IMR-90 (cell line): ENCODE data around the gene PCK1. TPM values are rescaled to one million over a fixed set of nuclear protein-coding genes. Genes with fewer than 3 reads are reported as not detected.

Experiments
- ATAC-seq: fragments of 200-7000 bp; cut with Tn5 transposase; 2 replicates; pipeline ENCODE4 v1.9.1; 2020; ENCODE audit warnings: low read depth, mild to moderate bottlenecking, moderate library complexity
- BruUV-seq: library from RNA; stranded (reverse); fragments of 400-500 nt; replicated peaks from 2 replicates; lab custom pipeline; 2021; lab: Mats Ljungman, UMichigan
- CTCF ChIA-PET: fragments of 300-600 bp; formaldehyde crosslinking; extraction: SDS; loops from one replicate; lab custom pipeline; 2021; ENCODE audit warnings: antibody characterized with exemption; lab: Yijun Ruan, JAX
- POLR2A ChIA-PET: fragments of 300-600 bp; sonication (Branson Sonifier 250); formaldehyde crosslinking; loops from one replicate; lab custom pipeline; 2022; ENCODE audit warnings: antibody characterized with exemption; ENCODE audit not compliant: unreplicated experiment; lab: Charles Lee
- DNase-seq: peaks from one replicate; pipeline ENCODE4 v3.0.0; 2013
- H2AFZ ChIP-seq: replicated peaks from 2 replicates; pipeline ENCODE3; 2013; ENCODE audit warnings: low read length, mild to moderate bottlenecking; ENCODE audit not compliant: poor library complexity
- H2AK5ac ChIP-seq: 2 replicates; pipeline ENCODE4 v1.6.1; 2013; ENCODE audit warnings: low read depth, low read length, inconsistent platforms
- H2AK9ac ChIP-seq: replicated peaks from 2 replicates; pipeline ENCODE3; 2013; ENCODE audit warnings: mild to moderate bottlenecking, low read depth, low read length, moderate library complexity; ENCODE audit not compliant: poor library complexity
- H2BK120ac ChIP-seq: 2 replicates; pipeline ENCODE4 v1.6.1; 2013; ENCODE audit warnings: low read depth, low read length, inconsistent platforms
- H2BK15ac ChIP-seq: 3 replicates; pipeline ENCODE4 v1.6.1; 2013; ENCODE audit warnings: low read depth, low read length, inconsistent platforms
- H2BK20ac ChIP-seq: 2 replicates; pipeline ENCODE4 v1.6.1; 2013; ENCODE audit warnings: low read depth, mild to moderate bottlenecking, inconsistent platforms, low read length, moderate library complexity
- H2BK5ac ChIP-seq: 2 replicates; pipeline ENCODE4 v1.6.1; 2013; ENCODE audit warnings: mild to moderate bottlenecking, low read depth, low read length, inconsistent platforms; ENCODE audit not compliant: poor library complexity, severe bottlenecking
- H3K14ac ChIP-seq: replicated peaks from 2 replicates; pipeline ENCODE4 v1.6.1; 2013; ENCODE audit warnings: low read depth, low read length, inconsistent platforms
- H3K18ac ChIP-seq: 2 replicates; pipeline ENCODE4 v1.6.1; 2013; ENCODE audit warnings: low read depth, low read length, control low read depth
- H3K23ac ChIP-seq: 2 replicates; pipeline ENCODE4 v1.6.1; 2013; ENCODE audit warnings: low read depth, low read length, inconsistent platforms
- H3K27ac ChIP-seq: 2 replicates; pipeline ENCODE4 v1.5.1; 2013; ENCODE audit warnings: mild to moderate bottlenecking, control low read depth, low read length; ENCODE audit not compliant: insufficient read depth
- H3K27me3 ChIP-seq: 2 replicates; pipeline ENCODE4 v1.6.1; 2013; ENCODE audit warnings: low read length; ENCODE audit not compliant: control insufficient read depth, insufficient read depth
- H3K36me3 ChIP-seq: 2 replicates; pipeline ENCODE4 v1.6.1; 2013; ENCODE audit warnings: low read length, mixed read lengths; ENCODE audit not compliant: control insufficient read depth, insufficient read depth
- H3K4ac ChIP-seq: 2 replicates; pipeline ENCODE4 v1.6.1; 2013; ENCODE audit warnings: low read depth, low read length, inconsistent platforms
- H3K4me1 ChIP-seq: 2 replicates; pipeline ENCODE4 v1.6.1; 2013; ENCODE audit warnings: low read length, mixed read lengths; ENCODE audit not compliant: control insufficient read depth, insufficient read depth
- H3K4me2 ChIP-seq: 2 replicates; pipeline ENCODE4 v1.6.1; 2013; ENCODE audit warnings: low read depth, mild to moderate bottlenecking, control low read depth, low read length, moderate library complexity
- H3K4me3 ChIP-seq: 2 replicates; pipeline ENCODE4 v1.5.1; 2013; ENCODE audit warnings: low read depth, mild to moderate bottlenecking, control low read depth, low read length, moderate library complexity; ENCODE audit not compliant: insufficient read depth
- H3K56ac ChIP-seq: 2 replicates; pipeline ENCODE4 v1.6.1; 2013; ENCODE audit warnings: low read length, inconsistent platforms; ENCODE audit not compliant: insufficient read depth; ENCODE audit errors: extremely low read depth
- H3K79me1 ChIP-seq, 2 experiments: 2 replicates each; pipeline ENCODE4 v1.6.1; 2013; ENCODE audit warnings: low read length in 2 of 2, inconsistent platforms in 1 of 2, low read depth in 1 of 2
- H3K9ac ChIP-seq: 2 replicates; pipeline ENCODE4 v1.6.1; 2013; ENCODE audit warnings: low read depth, low read length, control low read depth
- H3K9me1 ChIP-seq: 2 replicates; pipeline ENCODE4 v1.6.1; 2013; ENCODE audit warnings: low read length, inconsistent platforms; ENCODE audit not compliant: insufficient read depth
- H3K9me3 ChIP-seq: 2 replicates; pipeline ENCODE4 v1.6.1; 2013; ENCODE audit warnings: low read length; ENCODE audit not compliant: control insufficient read depth, insufficient read depth
- H4K20me1 ChIP-seq: 2 replicates; pipeline ENCODE4 v1.6.1; 2013; ENCODE audit warnings: low read length, inconsistent platforms; ENCODE audit not compliant: insufficient read depth
- H4K5ac ChIP-seq: 2 replicates; pipeline ENCODE4 v1.6.1; 2013; ENCODE audit warnings: mild to moderate bottlenecking, low read depth, low read length, control low read depth
- H4K8ac ChIP-seq, 2 experiments: 2 replicates each; pipeline ENCODE4 v1.6.1; 2013; ENCODE audit warnings: low read depth in 2 of 2, low read length in 2 of 2, control low read depth in 1 of 2, inconsistent platforms in 1 of 2
- H4K91ac ChIP-seq: 2 replicates; pipeline ENCODE4 v1.6.1; 2013; ENCODE audit warnings: low read depth, low read length, inconsistent platforms; ENCODE audit not compliant: insufficient read depth
- BHLHE40 ChIP-seq: fragments of 150-350 bp; IDR thresholded peaks from 2 replicates; pipeline ENCODE4 v1.6.1; 2016; ENCODE audit warnings: mild to moderate bottlenecking, low read depth, low read length
- CEBPB ChIP-seq: IDR thresholded peaks from 2 replicates; pipeline ENCODE4 v1.6.1; 2012; ENCODE audit warnings: low read depth, low read length, improper control_type of control experiment
- CHD1 ChIP-seq: IDR thresholded peaks from 2 replicates; pipeline ENCODE4 v1.6.1; 2012; ENCODE audit warnings: low read depth, low read length, improper control_type of control experiment
- FOS ChIP-seq: fragments of 150-350 bp; IDR thresholded peaks from 2 replicates; pipeline ENCODE4 v1.6.1; 2016; ENCODE audit warnings: low read depth, low read length
- MAFK ChIP-seq: IDR thresholded peaks from 2 replicates; pipeline ENCODE4 v1.6.1; 2012; ENCODE audit warnings: low read depth, low read length, improper control_type of control experiment
- MAZ ChIP-seq: IDR thresholded peaks from 2 replicates; pipeline ENCODE4 v1.6.1; 2012; ENCODE audit warnings: low read depth, mild to moderate bottlenecking, low read length, improper control_type of control experiment, moderate library complexity, borderline replicate concordance
- MXI1 ChIP-seq: IDR thresholded peaks from 2 replicates; pipeline ENCODE4 v1.6.1; 2012; ENCODE audit warnings: low read depth, mild to moderate bottlenecking, low read length, moderate library complexity, borderline replicate concordance
- NFE2L2 ChIP-seq: fragments of 150-350 bp; IDR thresholded peaks from 2 replicates; pipeline ENCODE4 v1.6.1; 2016; ENCODE audit warnings: low read depth, mild to moderate bottlenecking, low read length
- POLR2A ChIP-seq: IDR thresholded peaks from 2 replicates; pipeline ENCODE4 v1.6.1; 2012; ENCODE audit warnings: mild to moderate bottlenecking, low read depth, low read length
- RAD21 ChIP-seq: IDR thresholded peaks from 2 replicates; pipeline ENCODE4 v1.6.1; 2012; ENCODE audit warnings: low read length, improper control_type of control experiment
- RCOR1 ChIP-seq: IDR thresholded peaks from 2 replicates; pipeline ENCODE4 v1.6.1; 2012; ENCODE audit warnings: mild to moderate bottlenecking, low read length, improper control_type of control experiment; ENCODE audit not compliant: insufficient replicate concordance
- RFX5 ChIP-seq: IDR thresholded peaks from 2 replicates; pipeline ENCODE4 v1.8.0; 2012; ENCODE audit warnings: low read depth, mild to moderate bottlenecking, low read length, moderate library complexity
- SMC3 ChIP-seq: fragments of 150-350 bp; IDR thresholded peaks from 2 replicates; pipeline ENCODE4 v1.6.1; 2016; ENCODE audit warnings: low read depth, mild to moderate bottlenecking, antibody characterized with exemption, low read length, moderate library complexity
- WGBS, 2 experiments: methylation state at CpG; one replicate each; pipeline versions ENCODE4 v1.1.5 to v1.1.7; 2013; ENCODE audit warnings: missing lambda C conversion rate in 2 of 2; ENCODE audit not compliant: insufficient read length in 1 of 2; ENCODE audit errors: extremely low coverage in 2 of 2; 5-methylcytosine and 5-hydroxymethylcytosine counted together
- dilution Hi-C: fragments of 300-500 bp; cut with HindIII; formaldehyde crosslinking; loops from one replicate; pipeline ENCODE4 v1.14.3; 2018; ENCODE audit warnings: low sequenced_read_pairs; ENCODE audit not compliant: unreplicated experiment
- in situ Hi-C: fragments of 300-500 bp; cut with MboI; formaldehyde crosslinking; loops from 3 replicates; pipeline ENCODE4 v1.14.3; 2019; ENCODE audit warnings: low sequenced_read_pairs, inconsistent platforms, mixed read lengths
- intact Hi-C: fragments of 100-400 bp; cut with micrococcal nuclease; formaldehyde crosslinking; loops from 2 replicates; pipeline ENCODE4 v1.10.0; 2022
- polyA plus RNA-seq, 3 experiments: library from polyadenylated mRNA; depleted of rRNA; stranded (reverse); fragments of >200 nt; gene quantifications; 2 replicates each; pipeline ENCODE4 v1.2.3, GENCODE V29; 2012; ENCODE audit warnings: low replicate concordance in 1 of 3
- total RNA-seq: library from RNA; depleted of rRNA; stranded (reverse); fragments of >200 nt; gene quantifications from 2 replicates; pipeline ENCODE4 v1.2.3, GENCODE V29; 2012
- TF ChIP-seq, protein P1 (sequence below): conservative IDR thresholded peaks from 2 replicates; pipeline ENCODE4 v1.5.1; 2012; ENCODE audit warnings: mild to moderate bottlenecking, low read depth, low read length, improper control_type of control experiment
- TF ChIP-seq, protein P2 (sequence below): fragments of 150-350 bp; IDR thresholded peaks from 2 replicates; pipeline ENCODE4 v1.6.1; 2016; ENCODE audit warnings: low read depth, mild to moderate bottlenecking, low read length, moderate library complexity, borderline replicate concordance
- TF ChIP-seq, protein P3 (sequence below): fragments of 150-350 bp; IDR thresholded peaks from 2 replicates; pipeline ENCODE4 v1.6.1; 2017; ENCODE audit warnings: mild to moderate bottlenecking, antibody characterized with exemption, low read length, low read depth

PCK1 gene
- total and polyA plus RNA-seq, 2 of the 4 experiments (the other 2 are of a cell fraction) = not detected

DNA sequence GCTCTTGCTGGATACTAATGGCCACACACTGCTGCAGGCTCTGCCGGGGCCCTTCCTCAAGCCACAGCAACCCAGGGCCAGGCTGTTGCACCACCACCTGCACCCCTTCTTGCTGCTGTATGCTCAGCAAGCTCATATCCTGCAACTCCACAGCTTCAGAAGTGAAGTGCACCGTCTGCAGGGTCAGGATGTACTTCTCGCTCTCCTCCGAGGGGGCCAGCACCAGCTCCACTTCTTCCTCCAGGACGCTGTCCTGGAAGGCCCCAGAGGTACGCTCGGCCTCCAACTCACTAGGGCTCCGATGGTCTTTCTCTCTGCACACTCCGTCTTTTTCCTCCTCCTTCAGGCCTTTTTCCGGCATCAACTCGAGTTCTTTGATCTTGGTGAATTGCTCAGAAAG, 37.1 kb upstream of the PCK1 start:
- POLR2A ChIA-PET = no interaction called here
- ATAC-seq = no peak

More for the DNA sequence above, 37.1 kb upstream of the PCK1 start:
- Histone ChIP-seq H3K4ac (no peak overlapping the region), H2BK20ac (no peak overlapping the region), H3K23ac (no peak overlapping the region), H2AFZ (no peak overlapping the region), H3K27me3 (peaks cover 10% of the 10 kb centered on the region), H4K20me1 (no peaks in the 10 kb centered on the region), H4K5ac (no peak overlapping the region), H2AK5ac (no peak overlapping the region), H2BK120ac (no peak overlapping the region), H3K4me3 (no peak overlapping the region), H4K91ac (no peak overlapping the region), H3K18ac (no peak overlapping the region), H3K4me1 (no peaks in the 10 kb centered on the region), H3K9ac (no peak overlapping the region), H3K36me3 (no peaks in the 10 kb centered on the region), H2AK9ac (no peak overlapping the region), H3K9me1 (no peaks in the 10 kb centered on the region), H3K14ac (no peak overlapping the region), H3K4me2 (no peak overlapping the region), H3K79me1 (no peaks in the 10 kb centered on the region), H2BK15ac (no peak overlapping the region), H3K27ac (no peak overlapping the region), H4K8ac (no peak overlapping the region), H2BK5ac (no peak overlapping the region), H3K9me3 (no peaks in the 10 kb centered on the region), H3K56ac (no peak overlapping the region)
- intact Hi-C loops = no loop called here
- CTCF ChIA-PET = no interaction called here
- in situ Hi-C loops = no loop called here
- dilution Hi-C loops = no loop called here
- BruUV-seq = no TSS peak
- no peak for DNase-seq
- WGBS, 2 experiments = no CpG with 5 or more reads among the region's 11 CpGs
- no peak for TF ChIP-seq RAD21
- TF ChIP-seq RFX5 = no peak
- no peak for TF ChIP-seq RCOR1
- TF ChIP-seq MAFK = no peak
- no peak for TF ChIP-seq POLR2A
- TF ChIP-seq, protein P1, sequence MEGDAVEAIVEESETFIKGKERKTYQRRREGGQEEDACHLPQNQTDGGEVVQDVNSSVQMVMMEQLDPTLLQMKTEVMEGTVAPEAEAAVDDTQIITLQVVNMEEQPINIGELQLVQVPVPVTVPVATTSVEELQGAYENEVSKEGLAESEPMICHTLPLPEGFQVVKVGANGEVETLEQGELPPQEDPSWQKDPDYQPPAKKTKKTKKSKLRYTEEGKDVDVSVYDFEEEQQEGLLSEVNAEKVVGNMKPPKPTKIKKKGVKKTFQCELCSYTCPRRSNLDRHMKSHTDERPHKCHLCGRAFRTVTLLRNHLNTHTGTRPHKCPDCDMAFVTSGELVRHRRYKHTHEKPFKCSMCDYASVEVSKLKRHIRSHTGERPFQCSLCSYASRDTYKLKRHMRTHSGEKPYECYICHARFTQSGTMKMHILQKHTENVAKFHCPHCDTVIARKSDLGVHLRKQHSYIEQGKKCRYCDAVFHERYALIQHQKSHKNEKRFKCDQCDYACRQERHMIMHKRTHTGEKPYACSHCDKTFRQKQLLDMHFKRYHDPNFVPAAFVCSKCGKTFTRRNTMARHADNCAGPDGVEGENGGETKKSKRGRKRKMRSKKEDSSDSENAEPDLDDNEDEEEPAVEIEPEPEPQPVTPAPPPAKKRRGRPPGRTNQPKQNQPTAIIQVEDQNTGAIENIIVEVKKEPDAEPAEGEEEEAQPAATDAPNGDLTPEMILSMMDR = no peak
- TF ChIP-seq, protein P2, sequence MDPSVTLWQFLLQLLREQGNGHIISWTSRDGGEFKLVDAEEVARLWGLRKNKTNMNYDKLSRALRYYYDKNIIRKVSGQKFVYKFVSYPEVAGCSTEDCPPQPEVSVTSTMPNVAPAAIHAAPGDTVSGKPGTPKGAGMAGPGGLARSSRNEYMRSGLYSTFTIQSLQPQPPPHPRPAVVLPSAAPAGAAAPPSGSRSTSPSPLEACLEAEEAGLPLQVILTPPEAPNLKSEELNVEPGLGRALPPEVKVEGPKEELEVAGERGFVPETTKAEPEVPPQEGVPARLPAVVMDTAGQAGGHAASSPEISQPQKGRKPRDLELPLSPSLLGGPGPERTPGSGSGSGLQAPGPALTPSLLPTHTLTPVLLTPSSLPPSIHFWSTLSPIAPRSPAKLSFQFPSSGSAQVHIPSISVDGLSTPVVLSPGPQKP = no peak
- no peak for TF ChIP-seq SMC3
- TF ChIP-seq, protein P3, sequence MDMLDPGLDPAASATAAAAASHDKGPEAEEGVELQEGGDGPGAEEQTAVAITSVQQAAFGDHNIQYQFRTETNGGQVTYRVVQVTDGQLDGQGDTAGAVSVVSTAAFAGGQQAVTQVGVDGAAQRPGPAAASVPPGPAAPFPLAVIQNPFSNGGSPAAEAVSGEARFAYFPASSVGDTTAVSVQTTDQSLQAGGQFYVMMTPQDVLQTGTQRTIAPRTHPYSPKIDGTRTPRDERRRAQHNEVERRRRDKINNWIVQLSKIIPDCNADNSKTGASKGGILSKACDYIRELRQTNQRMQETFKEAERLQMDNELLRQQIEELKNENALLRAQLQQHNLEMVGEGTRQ = no peak
- no peak for TF ChIP-seq MXI1
- no peak for TF ChIP-seq CHD1
- no peak for TF ChIP-seq MAZ
- no peak for TF ChIP-seq FOS
- TF ChIP-seq NFE2L2 = no peak
- TF ChIP-seq CEBPB = no peak
- TF ChIP-seq BHLHE40 = no peak
